ENCODE results near the gene PWP2.
A peak's percentile ranks its signal among the peaks of the same experiment; 100 is the strongest.
"Not testable (repeated sequence)": the region's sequence is repeated elsewhere in the genome, so short reads cannot be mapped to it uniquely, and the experiment has no call there.

PWP2 gene

GRCh38 chr21:44083631-44084291 is 23.4 kb upstream of the PWP2 start:
- peak; percentile 81 for DNase-seq

GRCh38 chr21:44084496-44085241 is 22.5 kb upstream of the PWP2 start:
- no peak for DNase-seq

- DNase-seq = no peak
Measured at GRCh38 chr21:44085491-44086321, 21.5 kb upstream of the PWP2 start.

GRCh38 chr21:44086636-44087425 is 20.4 kb upstream of the PWP2 start:
- DNase-seq = no peak

- DNase-seq = no peak
Measured at GRCh38 chr21:44087426-44088400, 19.5 kb upstream of the PWP2 start.

- DNase-seq = no peak
Measured at GRCh38 chr21:44088401-44088780, 18.8 kb upstream of the PWP2 start.

GRCh38 chr21:44089001-44089911 is 17.9 kb upstream of the PWP2 start:
- DNase-seq = peak; percentile 73

- DNase-seq = no peak
Measured at GRCh38 chr21:44090325-44090724, 16.9 kb upstream of the PWP2 start.

- no peak for DNase-seq
Measured at GRCh38 chr21:44092211-44092610, 15.0 kb upstream of the PWP2 start.

- DNase-seq = no peak
Measured at GRCh38 chr21:44093761-44094160, 13.4 kb upstream of the PWP2 start.

- no peak for DNase-seq
Measured at GRCh38 chr21:44094832-44095231, 12.4 kb upstream of the PWP2 start.

GRCh38 chr21:44098507-44098906 is 8.7 kb upstream of the PWP2 start:
- not testable (repeated sequence) for DNase-seq

GRCh38 chr21:44098964-44099363 is 8.2 kb upstream of the PWP2 start:
- not testable (repeated sequence) for DNase-seq

- DNase-seq = not testable (repeated sequence)
Measured at GRCh38 chr21:44107589-44107988, 390 bp downstream of the PWP2 start.

GRCh38 chr21:44113702-44114371 is 6.6 kb downstream of the PWP2 start:
- DNase-seq = not testable (repeated sequence)

- not testable (repeated sequence) for DNase-seq
Measured at GRCh38 chr21:44122131-44122530, 14.9 kb downstream of the PWP2 start.

- not testable (repeated sequence) for DNase-seq
Measured at GRCh38 chr21:44127827-44128226, 20.6 kb downstream of the PWP2 start.

GRCh38 chr21:44133715-44134057 is 26.5 kb downstream of the PWP2 start:
- not testable (repeated sequence) for DNase-seq

- DNase-seq = not testable (repeated sequence)
Measured at GRCh38 chr21:44134732-44135131, 27.5 kb downstream of the PWP2 start.

GRCh38 chr21:44138039-44138438 is 30.8 kb downstream of the PWP2 start:
- DNase-seq = not testable (repeated sequence)
